Osteoblast (primary cell): ENCODE measurements around the gene LSG1. TPM values are rescaled to one million over a fixed set of nuclear protein-coding genes. Genes with fewer than 3 reads are reported as not detected.

Experiments used
- DNase-seq: peaks from one replicate; pipeline ENCODE4 v3.0.0; 2011; ENCODE audit warnings: low spot score, mixed read lengths; ENCODE audit not compliant: insufficient read length; ENCODE audit errors: missing footprints
- H2AFZ ChIP-seq: 2 replicates; pipeline ENCODE4 v1.6.0; 2011; ENCODE audit warnings: mild to moderate bottlenecking, low read length
- H3K27ac ChIP-seq: 2 replicates; pipeline ENCODE4 v1.5.1; 2011; ENCODE audit warnings: mild to moderate bottlenecking, low read depth, low read length, moderate library complexity
- H3K27me3 ChIP-seq: 2 replicates; pipeline ENCODE4 v1.6.0; 2012; ENCODE audit warnings: mild to moderate bottlenecking, control low read depth, inconsistent platforms, low read length, moderate library complexity; ENCODE audit not compliant: insufficient read depth
- H3K36me3 ChIP-seq: 2 replicates; pipeline ENCODE4 v1.5.1; 2011; ENCODE audit warnings: mild to moderate bottlenecking, low read length, control low read depth, moderate library complexity; ENCODE audit not compliant: insufficient read depth
- H3K4me1 ChIP-seq: 2 replicates; pipeline ENCODE4 v1.5.1; 2011; ENCODE audit warnings: mild to moderate bottlenecking, low read length, control low read depth, moderate library complexity; ENCODE audit not compliant: insufficient read depth
- H3K4me2 ChIP-seq: 2 replicates; pipeline ENCODE4 v1.6.0; 2011; ENCODE audit warnings: mild to moderate bottlenecking, low read length; ENCODE audit not compliant: insufficient read depth
- H3K4me3 ChIP-seq: fragments of 200-600 bp; sonication (generic); 3 replicates; pipeline ENCODE4 v1.5.1; 2012; ENCODE audit warnings: mild to moderate bottlenecking, low read length, inconsistent platforms; ENCODE audit not compliant: insufficient read depth
- H3K79me2 ChIP-seq: 2 replicates; pipeline ENCODE4 v1.6.0; 2012; ENCODE audit warnings: mild to moderate bottlenecking, low read length, control low read depth, inconsistent platforms; ENCODE audit not compliant: insufficient read depth
- H3K9me3 ChIP-seq: 2 replicates; pipeline ENCODE4 v1.5.1; 2011; ENCODE audit warnings: low read depth, low read length, control low read depth
- H4K20me1 ChIP-seq: 2 replicates; pipeline ENCODE4 v1.6.0; 2012; ENCODE audit warnings: mild to moderate bottlenecking, low read length, control low read depth; ENCODE audit not compliant: insufficient read depth
- CTCF ChIP-seq: IDR thresholded peaks from 2 replicates; pipeline ENCODE4 v1.5.1; 2011; ENCODE audit warnings: mild to moderate bottlenecking, low read depth, low read length, moderate library complexity; ENCODE audit errors: extremely low read depth
- total RNA-seq: library from RNA; depleted of rRNA; stranded (reverse); fragments of >200 nt; gene quantifications from 2 replicates; pipeline ENCODE4 v1.2.3, GENCODE V29; 2012

The LSG1 gene
- total RNA-seq, 1 donor: 40.9 TPM

GRCh38 chr3:194711286-194711685, 39.3 kb upstream of the LSG1 start:
- no peaks in the 10 kb centered on the region for H4K20me1 ChIP-seq
- H3K36me3 ChIP-seq: no peaks in the 10 kb centered on the region
- H3K4me3 ChIP-seq: no peak overlapping the region
- no peaks in the 10 kb centered on the region for H3K79me2 ChIP-seq
- DNase-seq: no peak
- no peak overlapping the region for H3K4me2 ChIP-seq
- H3K27me3 ChIP-seq: peaks cover 2% of the 10 kb centered on the region
- H2AFZ ChIP-seq: no peak overlapping the region
- no peak for TF ChIP-seq CTCF
- peaks cover 3% of the 10 kb centered on the region for H3K9me3 ChIP-seq
- H3K4me1 ChIP-seq: no peaks in the 10 kb centered on the region
- no peak overlapping the region for H3K27ac ChIP-seq

GRCh38 chr3:194707147-194707540, 35.2 kb upstream of the LSG1 start:
- no peak overlapping the region for H3K4me3 ChIP-seq
- H3K27ac ChIP-seq: no peak overlapping the region
- DNase-seq: no peak

GRCh38 chr3:194705761-194706160, 33.8 kb upstream of the LSG1 start:
- H3K9me3 ChIP-seq: peaks cover 3% of the 10 kb centered on the region
- no peak for TF ChIP-seq CTCF
- peaks cover 14% of the 10 kb centered on the region for H3K27me3 ChIP-seq
- no peaks in the 10 kb centered on the region for H3K4me1 ChIP-seq
- peak; percentile 59 for DNase-seq
- no peak overlapping the region for H3K27ac ChIP-seq
- no peaks in the 10 kb centered on the region for H3K36me3 ChIP-seq
- H3K4me2 ChIP-seq: no peak overlapping the region
- H4K20me1 ChIP-seq: no peaks in the 10 kb centered on the region
- H2AFZ ChIP-seq: no peak overlapping the region
- no peak overlapping the region for H3K4me3 ChIP-seq
- H3K79me2 ChIP-seq: no peaks in the 10 kb centered on the region

More at GRCh38 chr3:194707147-194707540, 35.2 kb upstream of the LSG1 start:
- peaks cover 3% of the 10 kb centered on the region for H3K9me3 ChIP-seq
- no peaks in the 10 kb centered on the region for H3K4me1 ChIP-seq
- no peak overlapping the region for H2AFZ ChIP-seq
- no peak for TF ChIP-seq CTCF
- H3K36me3 ChIP-seq: no peaks in the 10 kb centered on the region
- no peaks in the 10 kb centered on the region for H3K79me2 ChIP-seq
- no peak overlapping the region for H3K4me2 ChIP-seq
- peaks cover 14% of the 10 kb centered on the region for H3K27me3 ChIP-seq
- H4K20me1 ChIP-seq: no peaks in the 10 kb centered on the region

GRCh38 chr3:194705227-194705626, 33.2 kb upstream of the LSG1 start:
- Histone ChIP-seq H3K36me3 (no peaks in the 10 kb centered on the region), H2AFZ (no peak overlapping the region), H3K9me3 (peaks cover 3% of the 10 kb centered on the region), H3K79me2 (no peaks in the 10 kb centered on the region), H3K4me1 (no peaks in the 10 kb centered on the region), H3K27me3 (peaks cover 14% of the 10 kb centered on the region), H3K4me3 (no peak overlapping the region), H3K27ac (no peak overlapping the region), H4K20me1 (no peaks in the 10 kb centered on the region), H3K4me2 (no peak overlapping the region)
- TF ChIP-seq CTCF: no peak
- DNase-seq: no peak
